ENCODE data around the gene HBA2. TPM values are rescaled to one million over a fixed set of nuclear protein-coding genes. Genes with fewer than 3 reads are reported as not detected.

Gene HBA2
- total and polyA plus RNA-seq, 9 of the 15 experiments (the other 6 are each of a cell fraction or from before 2014, with no cell fraction given): 40.4 to 853 (median 286) TPM

DNA sequence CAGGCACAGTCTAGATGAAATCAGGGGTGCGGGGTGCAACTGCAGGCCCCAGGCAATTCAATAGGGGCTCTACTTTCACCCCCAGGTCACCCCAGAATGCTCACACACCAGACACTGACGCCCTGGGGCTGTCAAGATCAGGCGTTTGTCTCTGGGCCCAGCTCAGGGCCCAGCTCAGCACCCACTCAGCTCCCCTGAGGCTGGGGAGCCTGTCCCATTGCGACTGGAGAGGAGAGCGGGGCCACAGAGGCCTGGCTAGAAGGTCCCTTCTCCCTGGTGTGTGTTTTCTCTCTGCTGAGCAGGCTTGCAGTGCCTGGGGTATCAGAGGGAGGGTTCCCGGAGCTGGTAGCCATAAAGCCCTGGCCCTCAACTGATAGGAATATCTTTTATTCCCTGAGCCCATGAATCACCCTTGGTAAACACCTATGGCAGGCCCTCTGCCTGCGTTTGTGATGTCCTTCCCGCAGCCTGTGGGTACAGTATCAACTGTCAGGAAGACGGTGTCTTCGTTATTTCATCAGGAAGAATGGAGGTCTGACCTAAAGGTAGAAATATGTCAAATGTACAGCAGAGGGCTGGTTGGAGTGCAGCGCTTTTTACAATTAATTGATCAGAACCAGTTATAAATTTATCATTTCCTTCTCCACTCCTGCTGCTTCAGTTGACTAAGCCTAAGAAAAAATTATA, 5.4 kb downstream of the HBA2 start (continued):
- TF ChIP-seq, protein P1, sequence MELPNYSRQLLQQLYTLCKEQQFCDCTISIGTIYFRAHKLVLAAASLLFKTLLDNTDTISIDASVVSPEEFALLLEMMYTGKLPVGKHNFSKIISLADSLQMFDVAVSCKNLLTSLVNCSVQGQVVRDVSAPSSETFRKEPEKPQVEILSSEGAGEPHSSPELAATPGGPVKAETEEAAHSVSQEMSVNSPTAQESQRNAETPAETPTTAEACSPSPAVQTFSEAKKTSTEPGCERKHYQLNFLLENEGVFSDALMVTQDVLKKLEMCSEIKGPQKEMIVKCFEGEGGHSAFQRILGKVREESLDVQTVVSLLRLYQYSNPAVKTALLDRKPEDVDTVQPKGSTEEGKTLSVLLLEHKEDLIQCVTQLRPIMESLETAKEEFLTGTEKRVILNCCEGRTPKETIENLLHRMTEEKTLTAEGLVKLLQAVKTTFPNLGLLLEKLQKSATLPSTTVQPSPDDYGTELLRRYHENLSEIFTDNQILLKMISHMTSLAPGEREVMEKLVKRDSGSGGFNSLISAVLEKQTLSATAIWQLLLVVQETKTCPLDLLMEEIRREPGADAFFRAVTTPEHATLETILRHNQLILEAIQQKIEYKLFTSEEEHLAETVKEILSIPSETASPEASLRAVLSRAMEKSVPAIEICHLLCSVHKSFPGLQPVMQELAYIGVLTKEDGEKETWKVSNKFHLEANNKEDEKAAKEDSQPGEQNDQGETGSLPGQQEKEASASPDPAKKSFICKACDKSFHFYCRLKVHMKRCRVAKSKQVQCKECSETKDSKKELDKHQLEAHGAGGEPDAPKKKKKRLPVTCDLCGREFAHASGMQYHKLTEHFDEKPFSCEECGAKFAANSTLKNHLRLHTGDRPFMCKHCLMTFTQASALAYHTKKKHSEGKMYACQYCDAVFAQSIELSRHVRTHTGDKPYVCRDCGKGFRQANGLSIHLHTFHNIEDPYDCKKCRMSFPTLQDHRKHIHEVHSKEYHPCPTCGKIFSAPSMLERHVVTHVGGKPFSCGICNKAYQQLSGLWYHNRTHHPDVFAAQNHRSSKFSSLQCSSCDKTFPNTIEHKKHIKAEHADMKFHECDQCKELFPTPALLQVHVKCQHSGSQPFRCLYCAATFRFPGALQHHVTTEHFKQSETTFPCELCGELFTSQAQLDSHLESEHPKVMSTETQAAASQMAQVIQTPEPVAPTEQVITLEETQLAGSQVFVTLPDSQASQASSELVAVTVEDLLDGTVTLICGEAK (IDR thresholded peaks at IDR 0.05): no peak
- TF ChIP-seq, protein P1 (CRISPR knock-in tag; IDR thresholded peaks at IDR 0.05): no peak
- no peak for TF ChIP-seq GTF2A2 (tag; IDR thresholded peaks at IDR 0.05)
- no peak for TF ChIP-seq NCOA4 (IDR thresholded peaks at IDR 0.05; ENCODE audit: partially characterized antibody)
- TF ChIP-seq, protein P2, sequence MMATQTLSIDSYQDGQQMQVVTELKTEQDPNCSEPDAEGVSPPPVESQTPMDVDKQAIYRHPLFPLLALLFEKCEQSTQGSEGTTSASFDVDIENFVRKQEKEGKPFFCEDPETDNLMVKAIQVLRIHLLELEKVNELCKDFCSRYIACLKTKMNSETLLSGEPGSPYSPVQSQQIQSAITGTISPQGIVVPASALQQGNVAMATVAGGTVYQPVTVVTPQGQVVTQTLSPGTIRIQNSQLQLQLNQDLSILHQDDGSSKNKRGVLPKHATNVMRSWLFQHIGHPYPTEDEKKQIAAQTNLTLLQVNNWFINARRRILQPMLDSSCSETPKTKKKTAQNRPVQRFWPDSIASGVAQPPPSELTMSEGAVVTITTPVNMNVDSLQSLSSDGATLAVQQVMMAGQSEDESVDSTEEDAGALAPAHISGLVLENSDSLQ (IDR thresholded peaks at IDR 0.05): peak; percentile 54
- TF ChIP-seq TAF7 (tag; IDR thresholded peaks at IDR 0.05): no peak
- TF ChIP-seq NR2C2 (CRISPR knock-in tag; IDR thresholded peaks at IDR 0.05): no peak
- TF ChIP-seq NR2C2 (tag; IDR thresholded peaks at IDR 0.05): no peak
- TF ChIP-seq RBM39 (optimal IDR thresholded peaks at IDR 0.05; ENCODE audit: low read depth, low read length): peak; percentile 78
- no peak for TF ChIP-seq ZNF224 (CRISPR knock-in tag; IDR thresholded peaks at IDR 0.05)
- peak; percentile 68 for TF ChIP-seq CBFA2T3 (IDR thresholded peaks at IDR 0.05)
- no peak for TF ChIP-seq CBX8 (IDR thresholded peaks at IDR 0.05; ENCODE audit: borderline replicate concordance, extremely low read depth, low read depth, low read length, poor library complexity, severe bottlenecking)
- no peak for TF ChIP-seq ZNF445 (CRISPR knock-in tag; IDR thresholded peaks at IDR 0.05; ENCODE audit: low read depth)
- TF ChIP-seq, protein P3, sequence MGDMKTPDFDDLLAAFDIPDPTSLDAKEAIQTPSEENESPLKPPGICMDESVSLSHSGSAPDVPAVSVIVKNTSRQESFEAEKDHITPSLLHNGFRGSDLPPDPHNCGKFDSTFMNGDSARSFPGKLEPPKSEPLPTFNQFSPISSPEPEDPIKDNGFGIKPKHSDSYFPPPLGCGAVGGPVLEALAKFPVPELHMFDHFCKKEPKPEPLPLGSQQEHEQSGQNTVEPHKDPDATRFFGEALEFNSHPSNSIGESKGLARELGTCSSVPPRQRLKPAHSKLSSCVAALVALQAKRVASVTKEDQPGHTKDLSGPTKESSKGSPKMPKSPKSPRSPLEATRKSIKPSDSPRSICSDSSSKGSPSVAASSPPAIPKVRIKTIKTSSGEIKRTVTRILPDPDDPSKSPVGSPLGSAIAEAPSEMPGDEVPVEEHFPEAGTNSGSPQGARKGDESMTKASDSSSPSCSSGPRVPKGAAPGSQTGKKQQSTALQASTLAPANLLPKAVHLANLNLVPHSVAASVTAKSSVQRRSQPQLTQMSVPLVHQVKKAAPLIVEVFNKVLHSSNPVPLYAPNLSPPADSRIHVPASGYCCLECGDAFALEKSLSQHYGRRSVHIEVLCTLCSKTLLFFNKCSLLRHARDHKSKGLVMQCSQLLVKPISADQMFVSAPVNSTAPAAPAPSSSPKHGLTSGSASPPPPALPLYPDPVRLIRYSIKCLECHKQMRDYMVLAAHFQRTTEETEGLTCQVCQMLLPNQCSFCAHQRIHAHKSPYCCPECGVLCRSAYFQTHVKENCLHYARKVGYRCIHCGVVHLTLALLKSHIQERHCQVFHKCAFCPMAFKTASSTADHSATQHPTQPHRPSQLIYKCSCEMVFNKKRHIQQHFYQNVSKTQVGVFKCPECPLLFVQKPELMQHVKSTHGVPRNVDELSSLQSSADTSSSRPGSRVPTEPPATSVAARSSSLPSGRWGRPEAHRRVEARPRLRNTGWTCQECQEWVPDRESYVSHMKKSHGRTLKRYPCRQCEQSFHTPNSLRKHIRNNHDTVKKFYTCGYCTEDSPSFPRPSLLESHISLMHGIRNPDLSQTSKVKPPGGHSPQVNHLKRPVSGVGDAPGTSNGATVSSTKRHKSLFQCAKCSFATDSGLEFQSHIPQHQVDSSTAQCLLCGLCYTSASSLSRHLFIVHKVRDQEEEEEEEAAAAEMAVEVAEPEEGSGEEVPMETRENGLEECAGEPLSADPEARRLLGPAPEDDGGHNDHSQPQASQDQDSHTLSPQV (IDR thresholded peaks at IDR 0.05): no peak
